K562 (cell line): Measurements from ENCODE around the gene DNAJC6. TPM values are rescaled to one million over a fixed set of nuclear protein-coding genes. Genes with fewer than 3 reads are reported as not detected.

Experiments
- CREB1 ChIP-seq, 2 experiments: sonication (generic) in 1 of 2; formaldehyde crosslinking in 1 of 2; IDR thresholded peaks; 2 replicates each; pipeline versions ENCODE4 v1.6.1 to v1.8.0; 2012 to 2022; ENCODE audit warnings: inconsistent platforms in 1 of 2, mild to moderate bottlenecking in 1 of 2, missing genetic modification reagents in 1 of 2, moderate library complexity in 1 of 2
- EHMT2 ChIP-seq: fragments of 450-650 bp; IDR thresholded peaks from 2 replicates; pipeline ENCODE4 v1.6.1; 2018; ENCODE audit warnings: antibody characterized with exemption
- HMGN3 ChIP-seq: IDR thresholded peaks from 2 replicates; pipeline ENCODE4 v1.6.1; 2011; ENCODE audit warnings: borderline replicate concordance, low read depth, mild to moderate bottlenecking, mixed read lengths, low read length; ENCODE audit not compliant: insufficient read length; ENCODE audit errors: extremely low read depth
- MCM5 ChIP-seq: fragments of 450-650 bp; IDR thresholded peaks from 2 replicates; pipeline ENCODE4 v1.6.1; 2016; ENCODE audit warnings: low read depth
- POLR2H ChIP-seq: IDR thresholded peaks from 2 replicates; pipeline ENCODE4 v1.6.1; 2016; ENCODE audit warnings: missing genetic modification characterization, low read depth, mild to moderate bottlenecking, control low read depth, missing compliant biosample characterization, moderate library complexity
- RB1 ChIP-seq: fragments of 450-650 bp; IDR thresholded peaks from 2 replicates; pipeline ENCODE4 v1.6.1; 2017; ENCODE audit warnings: low read depth, mild to moderate bottlenecking
- RBFOX2 ChIP-seq: fragments of 200-400 bp; formaldehyde crosslinking; IDR thresholded peaks from 2 replicates; pipeline ENCODE4 v1.6.1; 2017; ENCODE audit warnings: low read depth, mild to moderate bottlenecking, low read length, moderate library complexity
- SP1 ChIP-seq: sonication (generic); formaldehyde crosslinking; IDR thresholded peaks from 2 replicates; pipeline ENCODE4 v1.8.1; 2022; ENCODE audit warnings: mild to moderate bottlenecking, missing genetic modification reagents
- SRSF7 ChIP-seq: fragments of 200-400 bp; formaldehyde crosslinking; optimal IDR thresholded peaks from 2 replicates; pipeline ENCODE3; 2017; ENCODE audit warnings: mild to moderate bottlenecking, low read depth, low read length
- SRSF9 ChIP-seq: fragments of 200-400 bp; formaldehyde crosslinking; IDR thresholded peaks from 2 replicates; pipeline ENCODE4 v1.6.1; 2017; ENCODE audit warnings: low read depth, low read length, borderline replicate concordance
- ZNF212 ChIP-seq: fragments of 450-650 bp; formaldehyde crosslinking; IDR thresholded peaks from 2 replicates; pipeline ENCODE4 v1.4.0; 2020; ENCODE audit warnings: mild to moderate bottlenecking
- ZNF239 ChIP-seq: fragments of 250-450 bp; sonication (Bioruptor Pico); IDR thresholded peaks from 2 replicates; pipeline ENCODE4 v1.4.0; 2020; ENCODE audit warnings: mild to moderate bottlenecking
- ZNF77 ChIP-seq: fragments of 250-450 bp; sonication (Bioruptor Pico); IDR thresholded peaks from 2 replicates; pipeline ENCODE4 v1.5.0; 2020
- polyA plus RNA-seq, 8 experiments: library from polyadenylated mRNA; depleted of rRNA in 4 of 8; stranded (reverse) in 5 of 8; unstranded in 3 of 8; fragments of >200 nt; fragmentation: Nextera tagmentation in 2 of 8; fragmentation: Illumina TruSeq in 1 of 8; extraction: Ambion mirVana in 2 of 8; extraction: Trizol in 1 of 8; gene quantifications; 2 replicates each; pipeline versions ENCODE4 v1.2.1 to v1.2.3, GENCODE V29; 2011 to 2014; ENCODE audit warnings: inconsistent platforms in 1 of 8, missing spikeins in 1 of 8
- total RNA-seq, 7 experiments: library from RNA; depleted of rRNA in 6 of 7; stranded (reverse); fragments of >200 nt in 6 of 7; fragmentation: Illumina TruSeq in 2 of 7; extraction: Trizol in 2 of 7; gene quantifications; 2 replicates each; pipeline versions ENCODE4 v1.2.1 to v1.2.3, GENCODE V29; 2011 to 2021; ENCODE audit warnings: low replicate concordance in 1 of 7
- TF ChIP-seq, protein P1 (sequence below): fragments of 450-650 bp; IDR thresholded peaks from 2 replicates; pipeline ENCODE4 v1.6.1; 2016; ENCODE audit warnings: mild to moderate bottlenecking, moderate library complexity
- TF ChIP-seq, protein P2 (sequence below), 3 experiments: fragments of 200-800 bp in 1 of 3; sonication (Bioruptor generic) in 1 of 3; sonication (generic) in 1 of 3; formaldehyde crosslinking in 1 of 3; IDR thresholded peaks; 2 replicates each; pipeline versions ENCODE4 v1.6.1 to v1.8.0; 2016 to 2022; ENCODE audit warnings: mild to moderate bottlenecking in 2 of 3, missing compliant biosample characterization in 2 of 3, missing genetic modification characterization in 2 of 3, missing genetic modification reagents in 1 of 3

Gene DNAJC6
- total and polyA plus RNA-seq, 9 of the 15 experiments (the other 6 are each of a cell fraction or from before 2014, with no cell fraction given): 6.7 to 78.7 (median 28.0) TPM

- TF ChIP-seq, protein P1, sequence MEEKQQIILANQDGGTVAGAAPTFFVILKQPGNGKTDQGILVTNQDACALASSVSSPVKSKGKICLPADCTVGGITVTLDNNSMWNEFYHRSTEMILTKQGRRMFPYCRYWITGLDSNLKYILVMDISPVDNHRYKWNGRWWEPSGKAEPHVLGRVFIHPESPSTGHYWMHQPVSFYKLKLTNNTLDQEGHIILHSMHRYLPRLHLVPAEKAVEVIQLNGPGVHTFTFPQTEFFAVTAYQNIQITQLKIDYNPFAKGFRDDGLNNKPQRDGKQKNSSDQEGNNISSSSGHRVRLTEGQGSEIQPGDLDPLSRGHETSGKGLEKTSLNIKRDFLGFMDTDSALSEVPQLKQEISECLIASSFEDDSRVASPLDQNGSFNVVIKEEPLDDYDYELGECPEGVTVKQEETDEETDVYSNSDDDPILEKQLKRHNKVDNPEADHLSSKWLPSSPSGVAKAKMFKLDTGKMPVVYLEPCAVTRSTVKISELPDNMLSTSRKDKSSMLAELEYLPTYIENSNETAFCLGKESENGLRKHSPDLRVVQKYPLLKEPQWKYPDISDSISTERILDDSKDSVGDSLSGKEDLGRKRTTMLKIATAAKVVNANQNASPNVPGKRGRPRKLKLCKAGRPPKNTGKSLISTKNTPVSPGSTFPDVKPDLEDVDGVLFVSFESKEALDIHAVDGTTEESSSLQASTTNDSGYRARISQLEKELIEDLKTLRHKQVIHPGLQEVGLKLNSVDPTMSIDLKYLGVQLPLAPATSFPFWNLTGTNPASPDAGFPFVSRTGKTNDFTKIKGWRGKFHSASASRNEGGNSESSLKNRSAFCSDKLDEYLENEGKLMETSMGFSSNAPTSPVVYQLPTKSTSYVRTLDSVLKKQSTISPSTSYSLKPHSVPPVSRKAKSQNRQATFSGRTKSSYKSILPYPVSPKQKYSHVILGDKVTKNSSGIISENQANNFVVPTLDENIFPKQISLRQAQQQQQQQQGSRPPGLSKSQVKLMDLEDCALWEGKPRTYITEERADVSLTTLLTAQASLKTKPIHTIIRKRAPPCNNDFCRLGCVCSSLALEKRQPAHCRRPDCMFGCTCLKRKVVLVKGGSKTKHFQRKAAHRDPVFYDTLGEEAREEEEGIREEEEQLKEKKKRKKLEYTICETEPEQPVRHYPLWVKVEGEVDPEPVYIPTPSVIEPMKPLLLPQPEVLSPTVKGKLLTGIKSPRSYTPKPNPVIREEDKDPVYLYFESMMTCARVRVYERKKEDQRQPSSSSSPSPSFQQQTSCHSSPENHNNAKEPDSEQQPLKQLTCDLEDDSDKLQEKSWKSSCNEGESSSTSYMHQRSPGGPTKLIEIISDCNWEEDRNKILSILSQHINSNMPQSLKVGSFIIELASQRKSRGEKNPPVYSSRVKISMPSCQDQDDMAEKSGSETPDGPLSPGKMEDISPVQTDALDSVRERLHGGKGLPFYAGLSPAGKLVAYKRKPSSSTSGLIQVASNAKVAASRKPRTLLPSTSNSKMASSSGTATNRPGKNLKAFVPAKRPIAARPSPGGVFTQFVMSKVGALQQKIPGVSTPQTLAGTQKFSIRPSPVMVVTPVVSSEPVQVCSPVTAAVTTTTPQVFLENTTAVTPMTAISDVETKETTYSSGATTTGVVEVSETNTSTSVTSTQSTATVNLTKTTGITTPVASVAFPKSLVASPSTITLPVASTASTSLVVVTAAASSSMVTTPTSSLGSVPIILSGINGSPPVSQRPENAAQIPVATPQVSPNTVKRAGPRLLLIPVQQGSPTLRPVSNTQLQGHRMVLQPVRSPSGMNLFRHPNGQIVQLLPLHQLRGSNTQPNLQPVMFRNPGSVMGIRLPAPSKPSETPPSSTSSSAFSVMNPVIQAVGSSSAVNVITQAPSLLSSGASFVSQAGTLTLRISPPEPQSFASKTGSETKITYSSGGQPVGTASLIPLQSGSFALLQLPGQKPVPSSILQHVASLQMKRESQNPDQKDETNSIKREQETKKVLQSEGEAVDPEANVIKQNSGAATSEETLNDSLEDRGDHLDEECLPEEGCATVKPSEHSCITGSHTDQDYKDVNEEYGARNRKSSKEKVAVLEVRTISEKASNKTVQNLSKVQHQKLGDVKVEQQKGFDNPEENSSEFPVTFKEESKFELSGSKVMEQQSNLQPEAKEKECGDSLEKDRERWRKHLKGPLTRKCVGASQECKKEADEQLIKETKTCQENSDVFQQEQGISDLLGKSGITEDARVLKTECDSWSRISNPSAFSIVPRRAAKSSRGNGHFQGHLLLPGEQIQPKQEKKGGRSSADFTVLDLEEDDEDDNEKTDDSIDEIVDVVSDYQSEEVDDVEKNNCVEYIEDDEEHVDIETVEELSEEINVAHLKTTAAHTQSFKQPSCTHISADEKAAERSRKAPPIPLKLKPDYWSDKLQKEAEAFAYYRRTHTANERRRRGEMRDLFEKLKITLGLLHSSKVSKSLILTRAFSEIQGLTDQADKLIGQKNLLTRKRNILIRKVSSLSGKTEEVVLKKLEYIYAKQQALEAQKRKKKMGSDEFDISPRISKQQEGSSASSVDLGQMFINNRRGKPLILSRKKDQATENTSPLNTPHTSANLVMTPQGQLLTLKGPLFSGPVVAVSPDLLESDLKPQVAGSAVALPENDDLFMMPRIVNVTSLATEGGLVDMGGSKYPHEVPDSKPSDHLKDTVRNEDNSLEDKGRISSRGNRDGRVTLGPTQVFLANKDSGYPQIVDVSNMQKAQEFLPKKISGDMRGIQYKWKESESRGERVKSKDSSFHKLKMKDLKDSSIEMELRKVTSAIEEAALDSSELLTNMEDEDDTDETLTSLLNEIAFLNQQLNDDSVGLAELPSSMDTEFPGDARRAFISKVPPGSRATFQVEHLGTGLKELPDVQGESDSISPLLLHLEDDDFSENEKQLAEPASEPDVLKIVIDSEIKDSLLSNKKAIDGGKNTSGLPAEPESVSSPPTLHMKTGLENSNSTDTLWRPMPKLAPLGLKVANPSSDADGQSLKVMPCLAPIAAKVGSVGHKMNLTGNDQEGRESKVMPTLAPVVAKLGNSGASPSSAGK: no peak
- TF ChIP-seq HMGN3 (peak; percentile 57), CREB1 (IDR thresholded peaks at IDR 0.05) (peak; percentile 43; the same call in 1 of the 2 replicates), CREB1 (CRISPR knock-in tag; IDR thresholded peaks at IDR 0.05) (peak; percentile 72; the same call in 1 of the 2 replicates), SRSF7 (no peak), ZNF212 (CRISPR knock-in tag) (no peak), RB1 (peak; percentile 90), SRSF9 (no peak), MCM5 (no peak), POLR2H (no peak), EHMT2 (peak; percentile 97), RBFOX2 (peak; percentile 35; the same call in 1 of the 2 replicates), ZNF239 (CRISPR knock-in tag) (no peak), SP1 (CRISPR knock-in tag) (peak; percentile 70), ZNF77 (CRISPR knock-in tag) (no peak)
- TF ChIP-seq, protein P2, sequence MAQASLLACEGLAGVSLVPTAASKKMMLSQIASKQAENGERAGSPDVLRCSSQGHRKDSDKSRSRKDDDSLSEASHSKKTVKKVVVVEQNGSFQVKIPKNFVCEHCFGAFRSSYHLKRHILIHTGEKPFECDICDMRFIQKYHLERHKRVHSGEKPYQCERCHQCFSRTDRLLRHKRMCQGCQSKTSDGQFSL (CRISPR knock-in tag; IDR thresholded peaks at IDR 0.05): no peak
- TF ChIP-seq, protein P2 (tag; IDR thresholded peaks at IDR 0.05): 0 out of 4 replicates have a peak, but pooled peaks of 1 of the 2 experiments have one; percentile 34
Measured at GRCh38 chr1:65309304-65310077, at the start of gene DNAJC6 (continued).
